ENCODE data around the gene ST8SIA1.

- TF ChIP-seq CTCF (IDR thresholded peaks at IDR 0.05) (no peak), POLR2A (IDR thresholded peaks at IDR 0.05) (no peak)
These were observed 104.2 kb downstream of the ST8SIA1 start for GRCh38 chr12:22230280-22230794.

All from body of pancreas (tissue), 4 donors.